ENCODE measurements around the gene G0S2.

G0S2 gene

GRCh38 chr1:209662879-209663327, 12.3 kb upstream of the G0S2 start:
- Histone ChIP-seq H2AK5ac (ENCODE audit: low read depth, low read length) (no peak overlapping the region), H3K9ac (ENCODE audit: low read depth, low read length, poor library complexity) (no peak overlapping the region), H2AFZ (ENCODE audit: low read length) (no peak overlapping the region), H3K36me3 (replicated peaks in 1 of 2; ENCODE audit: control insufficient read depth in 2 of 2, insufficient read depth in 2 of 2, low read length in 2 of 2) (no peaks in the 10 kb centered on the region), H3K27ac (replicated peaks; ENCODE audit: low read length) (no peak overlapping the region), H3K18ac (ENCODE audit: low read length) (no peak overlapping the region), H2BK12ac (ENCODE audit: low read length) (no peak overlapping the region), H3K27me3 (ENCODE audit: control insufficient read depth in 3 of 3, insufficient read depth in 3 of 3, low read depth in 1 of 3, low read length in 3 of 3) (no peaks in the 10 kb centered on the region), H2BK5ac (ENCODE audit: low read length) (no peak overlapping the region), H3K23ac (ENCODE audit: low read depth, low read length, poor library complexity) (no peak overlapping the region), H3K4ac (ENCODE audit: low read length) (no peak overlapping the region), H3K4me1 (ENCODE audit: control insufficient read depth in 2 of 2, insufficient read depth in 1 of 2, low read depth in 1 of 2, low read length in 2 of 2) (peaks cover 0 to 7% of the 10 kb centered on the region in 2 donors), H3K4me2 (ENCODE audit: insufficient read depth, low read length, poor library complexity, severe bottlenecking) (no peak overlapping the region), H3K14ac (ENCODE audit: low read length) (no peak overlapping the region), H4K8ac (ENCODE audit: low read depth, low read length) (no peak overlapping the region), H3K79me1 (ENCODE audit: low read depth, low read length) (no peaks in the 10 kb centered on the region), H3K9me3 (replicated peaks in 1 of 2; ENCODE audit: control insufficient read depth in 2 of 2, insufficient read depth in 1 of 2, low read depth in 1 of 2, low read length in 2 of 2) (no peaks in the 10 kb centered on the region), H2BK120ac (ENCODE audit: low read depth, low read length) (no peak overlapping the region), H4K91ac (ENCODE audit: low read depth, low read length, poor library complexity) (no peak overlapping the region), H3K4me3 (ENCODE audit: low read length in 2 of 2) (no peak overlapping the region), H2BK15ac (ENCODE audit: low read length) (no peak overlapping the region)
- no peak for DNase-seq (ENCODE audit: low spot score)
- no CpG with 5 or more reads among the region's 3 CpGs for WGBS, 2 donors (ENCODE audit: extremely low coverage in 2 of 2, insufficient read length in 2 of 2, insufficient replicate concordance in 1 of 2)

GRCh38 chr1:209667103-209667502, 8.1 kb upstream of the G0S2 start:
- no peak overlapping the region for H3K27ac ChIP-seq (replicated peaks; ENCODE audit: low read length)
- no peak overlapping the region for H3K4me2 ChIP-seq (ENCODE audit: insufficient read depth, low read length, poor library complexity, severe bottlenecking)
- H3K4ac ChIP-seq (ENCODE audit: low read length), result no peak overlapping the region
- no peak overlapping the region for H4K91ac ChIP-seq (ENCODE audit: low read depth, low read length, poor library complexity)
- no peak for DNase-seq (ENCODE audit: low spot score)
- H3K23ac ChIP-seq (ENCODE audit: low read depth, low read length, poor library complexity), result no peak overlapping the region
- no peak overlapping the region for H3K14ac ChIP-seq (ENCODE audit: low read length)
- no peaks in the 10 kb centered on the region for H3K79me1 ChIP-seq (ENCODE audit: low read depth, low read length)
- H2BK12ac ChIP-seq (ENCODE audit: low read length), result no peak overlapping the region
- H3K27me3 ChIP-seq (ENCODE audit: control insufficient read depth in 3 of 3, insufficient read depth in 3 of 3, low read depth in 1 of 3, low read length in 3 of 3), result peaks cover 0 to 9% (median 0%) of the 10 kb centered on the region in 3 experiments
- H2AK5ac ChIP-seq (ENCODE audit: low read depth, low read length), result no peak overlapping the region
- no peak overlapping the region for H3K18ac ChIP-seq (ENCODE audit: low read length)
- H3K36me3 ChIP-seq (replicated peaks in 1 of 2; ENCODE audit: control insufficient read depth in 2 of 2, insufficient read depth in 2 of 2, low read length in 2 of 2), result no peaks in the 10 kb centered on the region
- H2AFZ ChIP-seq (ENCODE audit: low read length), result no peak overlapping the region
- WGBS, 2 donors (ENCODE audit: extremely low coverage in 2 of 2, insufficient read length in 2 of 2, insufficient replicate concordance in 1 of 2), result no CpG with 5 or more reads among the region's 1 CpG
- peaks cover 0 to 1% of the 10 kb centered on the region in 2 donors for H3K9me3 ChIP-seq (replicated peaks in 1 of 2; ENCODE audit: control insufficient read depth in 2 of 2, insufficient read depth in 1 of 2, low read depth in 1 of 2, low read length in 2 of 2)
- H2BK5ac ChIP-seq (ENCODE audit: low read length), result no peak overlapping the region
- H2BK15ac ChIP-seq (ENCODE audit: low read length), result no peak overlapping the region
- H3K4me3 ChIP-seq (ENCODE audit: low read length in 2 of 2), result no peak overlapping the region
- H4K8ac ChIP-seq (ENCODE audit: low read depth, low read length), result no peak overlapping the region
- no peak overlapping the region for H3K9ac ChIP-seq (ENCODE audit: low read depth, low read length, poor library complexity)
- no peaks in the 10 kb centered on the region for H3K4me1 ChIP-seq (ENCODE audit: control insufficient read depth in 2 of 2, insufficient read depth in 1 of 2, low read depth in 1 of 2, low read length in 2 of 2)
- no peak overlapping the region for H2BK120ac ChIP-seq (ENCODE audit: low read depth, low read length)

GRCh38 chr1:209667708-209668107, 7.5 kb upstream of the G0S2 start:
- WGBS, 2 donors (ENCODE audit: extremely low coverage in 2 of 2, insufficient read length in 2 of 2, insufficient replicate concordance in 1 of 2), result no CpG with 5 or more reads among the region's 4 CpGs

DNA sequence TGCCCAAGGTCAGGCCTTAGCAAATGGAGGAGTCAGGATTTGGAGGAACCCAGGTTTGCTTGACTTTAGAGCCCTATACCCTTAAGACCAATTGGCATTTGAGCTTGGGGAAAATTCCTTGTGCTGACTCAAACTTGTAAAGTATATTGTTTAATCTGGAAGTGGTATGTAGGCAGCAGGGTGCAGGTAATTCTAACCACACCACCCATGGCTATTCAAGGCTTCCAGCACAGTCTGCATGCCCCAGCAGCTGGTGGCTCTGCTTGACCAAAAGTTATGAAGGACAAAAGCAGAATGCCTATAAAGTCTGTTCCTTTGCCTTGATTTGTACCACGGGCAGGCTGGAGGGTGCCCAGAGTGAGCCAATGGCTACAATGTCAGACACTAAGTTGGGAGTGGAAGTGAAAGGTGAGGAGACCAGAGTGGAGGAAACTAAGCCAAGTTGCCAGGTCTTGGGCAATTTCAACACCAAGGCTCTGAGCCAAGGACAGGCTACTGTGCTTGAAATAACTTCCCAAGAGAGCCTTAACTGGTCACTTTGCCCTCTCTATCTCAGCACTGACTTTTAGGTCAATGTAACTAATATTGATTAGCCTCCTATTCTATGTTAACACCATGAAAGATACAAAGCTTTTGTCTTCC, 4.7 kb upstream of the G0S2 start:
- no peak overlapping the region for H3K4ac ChIP-seq (ENCODE audit: low read length)
- no peak overlapping the region for H3K27ac ChIP-seq (replicated peaks; ENCODE audit: low read length)

More at GRCh38 chr1:209667708-209668107, 7.5 kb upstream of the G0S2 start:
- no peak overlapping the region for H3K4ac ChIP-seq (ENCODE audit: low read length)
- H2BK5ac ChIP-seq (ENCODE audit: low read length), result no peak overlapping the region
- no peak overlapping the region for H3K14ac ChIP-seq (ENCODE audit: low read length)
- peaks cover 0 to 1% of the 10 kb centered on the region in 2 donors for H3K9me3 ChIP-seq (replicated peaks in 1 of 2; ENCODE audit: control insufficient read depth in 2 of 2, insufficient read depth in 1 of 2, low read depth in 1 of 2, low read length in 2 of 2)
- H3K18ac ChIP-seq (ENCODE audit: low read length), result no peak overlapping the region
- H3K4me3 ChIP-seq (ENCODE audit: low read length in 2 of 2), result no peak overlapping the region
- H3K27ac ChIP-seq (replicated peaks; ENCODE audit: low read length), result no peak overlapping the region
- H3K9ac ChIP-seq (ENCODE audit: low read depth, low read length, poor library complexity), result no peak overlapping the region
- no peak overlapping the region for H2BK15ac ChIP-seq (ENCODE audit: low read length)
- H3K36me3 ChIP-seq (replicated peaks in 1 of 2; ENCODE audit: control insufficient read depth in 2 of 2, insufficient read depth in 2 of 2, low read length in 2 of 2), result no peaks in the 10 kb centered on the region
- no peaks in the 10 kb centered on the region for H3K4me1 ChIP-seq (ENCODE audit: control insufficient read depth in 2 of 2, insufficient read depth in 1 of 2, low read depth in 1 of 2, low read length in 2 of 2)
- no peak for DNase-seq (ENCODE audit: low spot score)
- no peak overlapping the region for H2AK5ac ChIP-seq (ENCODE audit: low read depth, low read length)
- no peak overlapping the region for H2BK12ac ChIP-seq (ENCODE audit: low read length)
- H4K91ac ChIP-seq (ENCODE audit: low read depth, low read length, poor library complexity), result no peak overlapping the region
- no peaks in the 10 kb centered on the region for H3K79me1 ChIP-seq (ENCODE audit: low read depth, low read length)
- no peak overlapping the region for H3K4me2 ChIP-seq (ENCODE audit: insufficient read depth, low read length, poor library complexity, severe bottlenecking)
- no peak overlapping the region for H4K8ac ChIP-seq (ENCODE audit: low read depth, low read length)
- H2AFZ ChIP-seq (ENCODE audit: low read length), result no peak overlapping the region
- peaks cover 0 to 13% (median 0%) of the 10 kb centered on the region in 3 experiments for H3K27me3 ChIP-seq (ENCODE audit: control insufficient read depth in 3 of 3, insufficient read depth in 3 of 3, low read depth in 1 of 3, low read length in 3 of 3)
- H3K23ac ChIP-seq (ENCODE audit: low read depth, low read length, poor library complexity), result no peak overlapping the region
- H2BK120ac ChIP-seq (ENCODE audit: low read depth, low read length), result no peak overlapping the region

More for the DNA sequence above, 4.7 kb upstream of the G0S2 start:
- no peak overlapping the region for H2AFZ ChIP-seq (ENCODE audit: low read length)
- H3K9ac ChIP-seq (ENCODE audit: low read depth, low read length, poor library complexity), result no peak overlapping the region
- no CpG with 5 or more reads among the region's 1 CpG for WGBS, 2 donors (ENCODE audit: extremely low coverage in 2 of 2, insufficient read length in 2 of 2, insufficient replicate concordance in 1 of 2)
- H3K9me3 ChIP-seq (replicated peaks in 1 of 2; ENCODE audit: control insufficient read depth in 2 of 2, insufficient read depth in 1 of 2, low read depth in 1 of 2, low read length in 2 of 2), result peaks cover 0 to 1% of the 10 kb centered on the region in 2 donors
- no peak overlapping the region for H4K8ac ChIP-seq (ENCODE audit: low read depth, low read length)
- no peak overlapping the region for H3K18ac ChIP-seq (ENCODE audit: low read length)
- no peak overlapping the region for H2AK5ac ChIP-seq (ENCODE audit: low read depth, low read length)
- DNase-seq (ENCODE audit: low spot score), result no peak
- no peak overlapping the region for H2BK15ac ChIP-seq (ENCODE audit: low read length)
- H3K79me1 ChIP-seq (ENCODE audit: low read depth, low read length), result no peaks in the 10 kb centered on the region
- H3K36me3 ChIP-seq (replicated peaks in 1 of 2; ENCODE audit: control insufficient read depth in 2 of 2, insufficient read depth in 2 of 2, low read length in 2 of 2), result no peaks in the 10 kb centered on the region
- H4K91ac ChIP-seq (ENCODE audit: low read depth, low read length, poor library complexity), result no peak overlapping the region
- H3K27me3 ChIP-seq (ENCODE audit: control insufficient read depth in 3 of 3, insufficient read depth in 3 of 3, low read depth in 1 of 3, low read length in 3 of 3), result peaks cover 0 to 41% (median 24%) of the 10 kb centered on the region in 3 experiments
- no peak overlapping the region for H3K4me3 ChIP-seq (ENCODE audit: low read length in 2 of 2)
- no peak overlapping the region for H2BK12ac ChIP-seq (ENCODE audit: low read length)
- H2BK5ac ChIP-seq (ENCODE audit: low read length), result no peak overlapping the region
- H3K23ac ChIP-seq (ENCODE audit: low read depth, low read length, poor library complexity), result no peak overlapping the region
- no peak overlapping the region for H2BK120ac ChIP-seq (ENCODE audit: low read depth, low read length)
- no peak overlapping the region for H3K4me2 ChIP-seq (ENCODE audit: insufficient read depth, low read length, poor library complexity, severe bottlenecking)
- H3K14ac ChIP-seq (ENCODE audit: low read length), result no peak overlapping the region
- no peaks in the 10 kb centered on the region for H3K4me1 ChIP-seq (ENCODE audit: control insufficient read depth in 2 of 2, insufficient read depth in 1 of 2, low read depth in 1 of 2, low read length in 2 of 2)

Data from neuronal stem cell (in vitro differentiated cells).